NCI-H748 treated with DMSO at 0.1 percent for 48 hours (cell line): ENCODE results near the gene ARSG.

Experiments used
- DNase-seq: peaks from one replicate; lab custom pipeline; 2025; lab: John Stamatoyannopoulos, UW

ARSG gene

DNA sequence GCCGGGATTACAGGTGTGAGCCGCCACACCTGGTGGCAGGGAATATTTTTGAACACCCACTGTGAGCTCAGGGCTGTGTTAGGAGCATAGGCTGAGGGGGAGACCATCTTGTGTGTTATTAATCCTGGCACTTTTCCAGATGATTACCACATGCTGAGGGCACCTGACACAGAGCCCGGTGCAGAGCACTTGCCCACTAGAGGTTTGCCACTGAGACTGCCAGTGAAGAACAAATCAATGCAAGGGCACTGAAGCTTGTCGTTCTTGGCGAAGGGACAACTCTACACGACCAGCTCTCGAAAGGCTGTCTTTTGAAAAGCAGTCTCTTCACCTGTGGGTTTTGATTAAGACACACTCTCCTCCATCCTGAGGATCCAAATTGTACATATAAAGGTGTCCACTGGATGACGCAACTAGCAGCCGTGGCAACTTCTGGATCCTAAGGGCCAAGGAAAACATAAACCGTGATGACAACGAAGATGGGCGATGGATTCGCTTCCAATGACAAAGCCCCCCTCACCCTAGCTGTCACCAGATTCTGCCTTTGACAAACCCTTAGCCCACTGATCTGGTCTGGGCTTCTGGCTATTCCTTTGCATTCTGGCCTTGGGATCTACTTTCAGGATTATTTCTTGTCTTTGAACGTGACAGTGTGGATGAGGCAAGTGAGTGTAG, 137.3 kb downstream of the ARSG start:
- no peak for DNase-seq

DNA sequence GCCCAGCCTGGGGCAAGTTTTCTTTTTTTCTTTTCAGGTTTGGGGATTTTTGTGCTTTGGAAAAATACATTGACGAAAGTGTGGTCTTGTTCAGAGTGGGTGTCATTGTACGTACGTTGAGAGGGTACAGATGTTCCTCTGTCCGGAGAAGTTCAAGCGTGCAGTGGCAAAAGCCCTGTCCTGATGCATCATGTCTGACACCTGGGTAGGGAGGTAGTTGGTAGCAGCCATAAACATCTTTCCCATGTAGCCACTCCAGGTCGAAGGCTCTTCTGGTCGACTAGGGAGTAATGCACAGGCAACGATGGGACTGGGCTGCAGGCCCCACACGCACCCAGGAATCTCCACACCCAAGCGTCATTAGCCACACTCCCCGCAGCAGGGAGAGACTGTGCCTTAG, 138.6 kb downstream of the ARSG start:
- no peak for DNase-seq

DNA sequence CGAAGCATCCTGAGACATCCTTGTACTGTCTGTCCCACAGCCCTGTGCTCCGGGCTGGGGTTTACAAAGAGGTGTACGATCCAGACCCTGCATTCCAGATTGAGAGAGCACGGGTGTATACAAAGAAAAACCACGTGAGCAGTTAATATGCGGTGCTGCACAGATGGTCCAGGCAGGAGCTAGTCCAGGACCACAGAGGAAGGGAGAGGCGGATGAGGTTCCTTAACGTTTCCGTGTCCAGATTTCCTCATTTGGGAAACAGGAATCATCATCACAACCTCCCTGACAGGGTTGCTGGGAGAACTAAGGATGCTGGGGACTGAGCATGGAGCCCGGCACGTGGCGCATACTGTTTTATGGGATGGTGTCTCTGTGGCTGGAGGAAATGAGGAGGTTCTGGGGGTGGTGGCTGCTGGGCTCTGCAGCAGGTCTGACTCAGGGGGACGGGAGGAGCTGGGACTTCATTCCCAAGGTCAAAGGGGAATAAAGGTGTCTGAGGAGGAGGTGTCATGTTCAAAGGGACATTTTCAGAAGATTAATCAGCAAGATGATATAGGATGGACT, 139.8 kb downstream of the ARSG start:
- DNase-seq = no peak

DNA sequence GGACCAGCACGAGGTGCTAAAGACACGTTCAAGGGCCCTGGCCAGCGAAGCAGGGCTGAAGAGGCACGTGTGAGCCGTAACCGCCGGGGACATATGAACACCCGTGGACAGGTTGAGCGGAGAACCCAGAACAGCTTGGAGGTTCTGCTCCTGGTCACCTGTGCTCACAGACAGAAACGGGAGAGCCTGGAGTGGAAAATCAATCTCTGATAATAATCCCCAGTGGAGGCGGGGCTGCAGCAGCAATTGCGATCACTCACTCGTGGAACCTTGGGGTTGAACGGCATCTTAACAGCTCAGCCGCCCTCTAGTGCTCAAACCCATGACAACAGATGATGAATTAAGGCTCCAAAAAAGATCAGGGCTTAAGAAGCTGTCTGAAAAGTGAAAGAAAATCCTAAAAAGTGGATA, 140.4 kb downstream of the ARSG start:
- DNase-seq = peak; percentile 2

DNA sequence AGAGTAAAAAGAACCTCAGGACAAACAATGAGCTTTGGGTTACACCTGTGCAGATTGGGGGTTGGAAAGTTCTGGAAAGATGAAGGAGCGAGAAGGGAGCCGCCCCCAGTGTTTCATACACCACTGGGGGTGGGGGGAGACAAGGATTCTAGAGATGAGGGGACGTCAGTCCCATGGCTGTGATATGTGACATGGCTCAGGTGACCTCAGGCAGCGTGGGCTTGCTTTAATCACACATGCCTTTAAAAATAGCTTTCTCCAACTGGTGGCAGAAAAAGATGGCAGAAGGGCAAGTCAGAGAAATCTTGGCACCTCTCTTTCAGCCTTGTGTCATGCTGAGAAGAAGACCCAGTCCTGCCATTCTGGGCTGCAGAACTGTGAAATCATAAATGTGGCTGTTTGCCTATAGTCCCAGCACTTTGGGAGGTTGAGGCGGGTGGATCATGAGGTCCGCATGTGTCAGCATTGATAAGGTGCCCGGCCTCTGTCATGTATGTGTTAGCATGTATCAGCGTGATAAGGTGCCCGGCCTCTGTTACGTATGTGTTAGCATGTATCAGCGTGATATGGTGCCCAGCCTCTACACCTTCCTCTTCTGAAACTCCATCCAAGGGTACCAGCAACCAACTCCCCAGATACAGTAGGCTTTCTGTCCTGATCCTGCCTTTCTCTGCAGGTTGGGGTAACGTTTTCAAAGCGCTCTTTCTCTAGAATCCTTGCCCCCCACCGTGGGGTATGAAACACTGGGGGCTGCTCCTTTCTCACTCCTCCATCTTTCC, 141.0 kb downstream of the ARSG start:
- no peak for DNase-seq

DNA sequence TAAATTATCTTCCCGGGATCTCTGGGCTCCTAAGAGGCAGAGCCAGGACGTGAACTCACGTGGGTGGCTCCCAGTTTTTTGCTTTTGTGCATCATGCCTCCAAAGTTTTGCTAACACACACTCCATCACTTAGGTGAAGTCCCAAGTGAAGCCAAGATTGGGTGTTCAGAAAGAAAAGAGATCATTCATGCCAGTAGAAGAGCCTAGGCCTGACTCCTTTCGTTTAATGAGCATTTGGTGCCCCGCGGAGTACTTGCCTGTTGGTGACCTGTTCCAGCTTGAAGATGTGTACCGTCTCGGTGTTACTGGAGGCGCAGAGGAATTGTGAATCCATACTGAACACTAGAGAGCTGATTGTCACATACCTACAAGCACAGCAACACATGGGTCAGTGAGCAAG, 141.9 kb downstream of the ARSG start:
- no peak for DNase-seq

DNA sequence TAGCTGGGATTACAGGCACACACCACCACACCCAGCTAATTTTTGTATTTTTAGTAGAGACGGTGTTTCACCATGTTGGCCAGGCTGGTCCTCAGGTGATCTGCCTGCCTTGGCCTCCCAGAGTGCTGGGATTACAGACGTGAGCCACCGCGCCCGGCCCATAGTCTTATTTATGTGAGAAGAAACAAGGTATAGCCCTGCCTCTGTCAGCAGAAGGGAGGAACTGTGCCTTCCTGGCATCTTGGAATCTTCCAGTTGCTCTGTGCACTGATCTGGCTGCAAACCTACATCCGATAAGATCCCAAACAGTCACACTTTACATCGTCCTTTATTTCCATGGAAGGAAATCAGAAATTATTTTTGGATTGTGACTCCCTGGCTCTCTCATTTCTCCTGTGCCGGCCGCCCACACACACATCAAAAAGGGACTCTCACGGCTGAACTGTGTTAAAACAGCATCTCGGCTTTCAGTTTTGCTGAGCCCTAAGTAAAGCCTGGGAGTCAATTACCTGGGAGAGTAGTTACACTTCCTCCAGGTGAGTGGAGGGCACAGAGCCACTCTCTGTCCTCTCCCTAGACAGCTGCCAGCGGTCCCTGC, 142.7 kb downstream of the ARSG start:
- DNase-seq = no peak

DNA sequence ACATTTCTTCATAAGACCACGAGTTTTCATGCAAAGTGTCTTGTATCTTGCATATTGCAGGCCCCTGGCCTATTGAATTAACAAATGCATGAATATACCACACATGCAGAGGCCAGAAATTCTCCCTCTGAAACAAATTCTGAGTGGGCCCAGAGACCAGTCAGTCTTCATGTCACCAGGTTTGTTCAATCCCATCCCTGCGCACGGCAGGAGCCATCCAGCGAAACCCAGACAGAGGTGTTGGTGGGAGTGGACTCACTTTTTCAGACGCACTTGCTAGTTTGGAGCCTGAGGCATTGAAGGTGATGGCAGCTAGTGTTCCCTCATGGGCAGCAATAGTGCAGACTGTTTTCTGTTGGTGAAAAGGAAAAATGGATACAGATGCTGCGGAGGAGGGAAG, 144.1 kb downstream of the ARSG start:
- no peak for DNase-seq

DNA sequence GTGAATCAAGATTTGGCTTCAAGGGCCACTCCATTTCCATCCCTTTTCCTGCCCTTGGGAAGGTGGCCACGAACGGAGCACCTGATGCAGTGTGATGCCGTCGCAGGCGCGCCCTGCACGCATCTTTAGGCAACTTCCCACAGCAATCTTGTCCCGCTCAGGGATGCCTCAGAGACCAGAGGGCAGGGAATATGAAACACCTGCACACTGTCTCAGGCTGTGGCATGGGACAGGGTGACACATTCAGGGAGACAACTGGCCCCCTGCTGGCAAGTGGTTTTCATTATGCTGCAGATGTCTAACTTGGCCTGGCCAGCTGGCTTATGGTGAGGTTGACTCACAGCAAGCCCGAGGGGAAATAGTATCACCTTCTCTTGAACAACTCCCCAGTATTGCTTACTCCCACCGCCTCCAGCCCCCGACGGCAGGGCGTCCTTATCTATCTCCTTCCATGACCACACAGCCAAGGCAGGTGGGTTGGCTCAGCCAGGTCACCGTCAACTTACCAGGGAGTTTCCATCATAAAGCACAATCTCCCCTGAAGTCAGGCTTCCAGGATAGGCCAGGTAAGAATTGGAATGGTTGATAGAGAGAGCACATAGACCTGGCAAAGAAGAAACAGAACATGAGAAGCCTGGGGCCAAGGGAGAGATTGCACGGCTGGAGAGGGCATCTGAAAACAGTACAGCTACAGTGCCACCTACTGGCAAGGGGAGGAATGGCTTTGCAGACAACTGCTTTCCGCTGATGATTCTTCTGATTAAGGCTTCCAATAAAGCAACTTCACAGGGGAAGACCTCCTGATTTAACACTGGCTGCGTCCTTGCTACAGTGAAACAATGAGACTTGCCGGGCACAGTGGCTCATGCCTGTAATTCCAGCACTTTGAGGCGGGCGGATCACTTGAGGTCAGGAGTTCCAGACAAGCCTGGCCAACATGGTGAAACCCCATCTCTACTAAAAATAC, 144.9 kb downstream of the ARSG start:
- peak; percentile 78 for DNase-seq

DNA sequence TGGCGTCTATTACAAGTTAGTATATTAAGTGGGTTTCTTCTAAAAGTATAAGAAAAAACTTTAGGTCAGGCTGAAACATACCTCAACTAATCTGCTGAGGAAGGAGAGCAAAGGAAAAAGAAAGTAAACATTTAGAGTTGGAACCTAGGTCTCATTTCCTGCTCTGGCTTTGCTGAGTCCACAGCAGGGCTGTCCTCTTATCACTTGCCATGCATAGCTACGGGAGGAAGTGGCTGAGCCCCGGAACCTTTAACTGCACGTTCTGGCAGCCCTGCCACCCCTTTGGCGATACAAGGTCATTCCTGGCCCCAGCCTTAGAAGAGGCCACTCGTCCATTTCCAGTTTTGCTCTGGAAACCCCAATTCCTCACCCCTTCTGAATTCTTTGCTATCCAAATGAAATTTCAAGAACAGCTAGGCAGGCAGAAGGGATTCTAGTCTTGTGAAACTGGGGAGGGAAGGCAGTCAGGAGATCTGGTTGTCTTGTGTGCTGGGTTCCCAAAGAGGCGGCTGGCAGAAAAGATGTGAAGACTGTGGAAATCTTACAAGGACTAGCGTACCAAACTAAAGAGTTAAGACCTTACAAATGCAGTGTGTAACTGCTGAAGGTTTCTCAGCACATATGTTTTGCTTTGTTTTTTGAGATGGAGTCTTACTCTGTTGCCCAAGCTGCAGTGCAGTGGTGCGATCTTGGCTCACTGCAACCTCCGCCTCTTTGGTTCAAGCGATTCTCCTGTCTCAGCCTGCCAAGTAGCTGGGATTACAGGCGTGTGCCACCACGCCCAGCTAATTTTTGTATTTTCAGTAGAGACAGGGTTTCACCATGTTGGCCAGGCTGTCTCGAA, 146.9 kb downstream of the ARSG start:
- DNase-seq = no peak

DNA sequence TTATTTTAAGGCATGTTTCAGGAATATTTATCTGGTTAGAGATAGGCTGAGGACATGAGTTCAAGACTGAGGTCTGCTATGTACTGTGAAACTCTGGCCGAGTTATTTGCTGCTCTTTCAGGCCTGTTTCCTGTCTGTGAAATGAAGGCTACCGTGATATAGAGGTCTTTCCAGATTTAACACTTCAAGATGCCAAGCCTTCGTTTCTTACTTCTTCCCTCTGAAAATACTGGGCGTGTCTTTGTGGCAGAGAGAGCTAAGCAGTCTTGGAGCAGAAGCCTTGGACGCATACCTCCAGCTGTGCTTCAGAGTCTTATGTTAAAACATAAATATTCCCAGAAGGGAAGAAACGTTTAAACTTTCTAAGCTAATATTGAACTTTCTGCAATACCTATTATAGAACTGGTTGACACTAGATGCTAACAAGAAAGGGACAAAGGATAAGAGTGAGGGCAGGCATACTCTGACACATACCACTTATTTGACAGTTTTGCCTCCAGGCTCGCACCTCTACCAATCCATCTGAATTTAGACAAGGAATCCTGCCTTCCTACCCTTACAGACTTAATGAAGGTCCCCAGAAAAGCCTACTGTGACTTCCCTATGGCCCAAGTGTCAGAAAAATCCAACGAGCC, 148.5 kb downstream of the ARSG start:
- no peak for DNase-seq

DNA sequence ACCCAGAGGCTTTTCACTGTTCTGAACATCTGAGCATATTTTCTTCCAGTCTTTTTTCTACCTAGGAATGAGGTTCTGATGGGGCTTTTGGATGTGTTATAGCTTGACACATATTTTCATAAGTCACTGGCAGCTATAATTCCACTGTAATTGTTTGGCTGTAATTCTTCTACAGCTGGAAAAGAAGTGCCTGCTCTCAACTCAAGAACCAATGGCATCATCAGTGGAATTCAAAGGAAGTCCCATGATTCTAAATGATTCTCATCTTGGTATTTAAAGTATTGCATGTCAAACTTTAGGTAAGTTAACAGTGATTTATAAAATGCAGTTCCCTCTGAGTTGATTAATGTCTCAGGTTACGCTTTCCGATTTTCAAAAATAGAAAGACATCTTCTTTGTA, 149.2 kb downstream of the ARSG start:
- no peak for DNase-seq

DNA sequence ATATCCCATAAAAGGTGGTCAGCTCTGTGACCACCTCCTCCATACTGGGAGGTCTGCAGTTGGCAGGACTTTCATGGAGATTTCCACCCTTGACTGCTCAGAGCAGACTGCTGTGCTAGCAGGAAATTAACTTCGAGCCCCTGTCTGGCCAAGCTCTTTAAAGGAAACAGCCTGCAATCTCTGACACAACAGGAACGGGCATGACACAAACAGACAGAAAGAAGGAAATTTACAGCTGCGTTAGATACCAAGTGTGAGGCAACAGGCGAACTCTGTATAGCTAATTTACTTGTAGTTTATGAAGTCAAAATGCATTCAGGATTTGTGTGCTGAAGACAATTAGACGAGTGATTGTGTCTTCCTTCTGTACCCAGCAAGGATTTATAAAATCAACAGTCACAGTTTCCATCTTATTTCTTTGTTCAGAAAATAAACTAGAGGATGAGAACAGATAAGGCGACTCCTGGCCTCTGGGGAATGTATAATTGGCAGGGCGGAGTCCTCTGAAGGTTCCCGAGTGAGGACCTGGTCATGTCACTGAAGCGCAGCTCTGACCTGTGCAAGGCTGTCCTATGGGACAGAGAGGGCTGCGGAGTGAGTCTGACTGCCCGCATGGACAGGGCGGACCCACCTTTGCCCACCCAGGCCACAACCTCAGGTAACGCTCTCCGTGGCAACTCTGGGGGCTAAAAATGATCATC, 149.9 kb downstream of the ARSG start:
- no peak for DNase-seq

DNA sequence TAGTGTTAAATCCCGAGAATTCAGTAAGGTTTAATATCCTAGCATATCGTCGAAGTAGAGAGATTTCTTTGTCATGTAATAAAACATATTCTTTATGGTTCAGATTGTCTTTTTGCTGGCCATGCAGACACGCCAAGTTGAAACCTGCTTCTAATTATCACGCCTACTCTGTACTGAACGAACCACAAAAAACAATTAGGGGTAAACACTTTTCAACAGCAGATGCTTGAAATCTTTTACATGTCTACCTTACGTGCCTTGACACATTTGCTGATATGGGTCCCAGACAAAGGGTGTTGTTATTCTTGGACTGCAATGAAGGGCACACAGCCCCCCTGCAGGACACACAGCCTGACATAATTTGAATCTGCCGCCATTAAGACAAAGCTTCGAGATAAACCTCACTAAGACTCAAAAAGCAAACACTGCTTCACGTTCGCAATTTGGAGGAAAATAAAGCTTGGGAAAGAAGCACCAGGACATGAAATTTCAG, 152.7 kb downstream of the ARSG start:
- no peak for DNase-seq

DNA sequence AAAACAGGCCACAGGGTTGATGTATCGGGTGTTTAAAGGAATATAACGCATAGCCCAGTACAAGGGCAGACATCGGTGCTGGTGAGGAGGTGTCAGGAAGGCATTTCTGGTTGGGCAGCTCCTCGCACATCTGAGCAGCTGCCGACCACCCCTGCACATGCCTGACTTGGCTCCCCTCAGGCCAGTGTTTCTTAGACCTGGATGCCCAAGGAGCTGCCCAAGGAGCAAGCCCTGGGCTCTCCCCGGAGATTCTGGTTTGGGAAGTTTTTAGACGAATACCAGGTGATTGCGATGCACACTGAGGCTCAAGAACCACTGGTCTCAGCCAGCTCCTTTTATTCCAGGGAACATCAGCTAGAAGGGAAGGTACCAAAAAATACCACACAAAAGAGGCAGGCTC, 154.4 kb downstream of the ARSG start:
- no peak for DNase-seq

DNA sequence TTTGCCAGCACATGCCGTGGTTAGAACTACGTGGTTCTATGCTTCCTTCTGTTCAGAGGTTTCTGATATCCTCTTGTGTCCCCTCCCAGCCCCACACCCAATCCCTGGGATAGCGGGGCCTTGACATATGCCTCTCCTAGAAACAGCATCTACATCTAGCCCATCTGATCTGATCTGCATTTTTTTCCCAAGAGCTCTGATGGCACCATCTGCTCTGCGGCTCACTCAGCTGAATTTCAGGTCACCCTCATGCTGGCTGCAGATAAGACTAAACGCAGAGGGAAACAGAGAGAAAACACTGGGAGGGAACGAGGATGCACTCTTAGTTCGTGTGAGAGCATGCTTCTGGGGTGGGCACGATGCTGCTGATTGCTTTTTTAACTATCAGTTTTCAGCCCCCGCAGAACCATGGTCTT, 155.3 kb downstream of the ARSG start:
- DNase-seq = no peak

DNA sequence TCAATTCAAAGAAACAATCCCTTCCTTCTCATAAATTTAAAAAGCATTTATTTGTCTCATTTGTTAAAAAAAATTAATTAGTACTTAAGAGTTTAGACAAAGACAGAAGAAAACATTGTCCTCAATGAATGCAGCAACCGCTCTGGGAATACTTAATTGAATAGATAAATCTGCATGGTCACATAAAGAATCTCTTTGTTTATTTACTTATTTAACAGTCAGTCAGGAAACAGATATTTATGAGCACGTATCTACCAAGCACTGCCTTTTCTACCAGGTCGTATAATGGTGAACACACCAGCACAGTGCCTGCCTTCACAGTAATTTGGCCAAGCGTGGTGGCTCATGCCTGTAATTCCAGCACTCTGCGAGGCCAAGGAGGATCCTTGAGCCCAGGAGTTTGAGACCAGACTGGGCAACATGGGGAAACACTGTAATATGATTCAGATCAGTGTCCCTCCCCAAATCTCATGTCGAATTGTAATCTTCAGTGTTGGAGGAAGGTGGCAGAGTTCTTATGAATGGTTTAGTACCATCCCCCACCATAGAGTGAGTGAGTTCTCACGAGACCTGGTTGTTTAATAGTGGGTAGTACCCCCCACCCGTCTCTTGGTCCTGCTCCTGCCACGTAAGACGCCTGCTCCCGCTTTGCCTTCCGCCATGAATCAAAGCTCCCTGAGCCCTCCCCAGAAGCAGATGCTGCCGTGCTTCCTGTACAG, 157.9 kb downstream of the ARSG start:
- no peak for DNase-seq

DNA sequence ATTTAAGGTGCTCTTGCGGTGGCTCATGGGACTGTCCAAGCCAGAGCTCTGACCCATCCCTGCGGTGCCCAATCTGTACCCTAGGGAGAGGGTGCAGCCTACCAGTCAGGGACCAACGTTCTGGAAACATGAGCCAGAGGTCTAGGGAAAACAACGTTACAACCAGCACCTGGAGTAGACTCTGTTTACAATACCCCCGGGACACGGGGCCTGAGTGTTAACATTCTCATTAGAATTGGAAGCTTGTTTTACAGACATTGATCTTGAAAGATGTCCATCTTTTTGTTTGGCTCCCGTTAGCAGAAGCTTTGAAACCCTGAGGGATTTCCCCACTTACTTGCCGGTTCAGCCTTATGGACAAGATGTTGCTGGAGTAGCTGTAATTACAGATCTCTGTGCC, 159.1 kb downstream of the ARSG start:
- DNase-seq = no peak

DNA sequence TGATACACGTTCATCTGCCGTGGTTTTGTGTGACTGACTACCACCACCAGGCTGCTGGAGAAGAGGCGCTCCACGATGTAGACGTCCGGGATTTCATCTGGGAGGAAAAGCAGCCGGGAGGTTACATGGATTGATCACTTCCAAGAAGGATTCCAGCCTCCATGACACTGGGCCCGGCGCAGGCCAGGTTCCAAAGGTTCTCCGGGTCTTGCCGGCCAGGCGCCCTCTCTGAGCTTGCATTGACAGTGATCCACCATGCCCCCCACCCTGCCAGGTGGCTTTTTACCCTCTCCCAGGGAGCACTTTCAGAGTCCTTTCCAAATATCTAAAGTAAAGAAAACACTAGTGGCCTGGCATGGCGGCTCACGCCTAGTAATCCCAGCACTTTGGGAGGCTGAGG, 159.5 kb downstream of the ARSG start:
- DNase-seq = no peak
